Fibroblast of skin of left biceps (primary cell): ENCODE measurements around the gene CFTR.
"Not testable (repeated sequence)": the region's sequence is repeated elsewhere in the genome, so short reads cannot be mapped to it uniquely, and the experiment has no call there.

Experiments used
- DNase-seq, 2 experiments: peaks; one replicate each; pipeline ENCODE4 v3.0.0-alpha.2; 2013; ENCODE audit warnings: low read depth in 2 of 2

The CFTR gene

DNA sequence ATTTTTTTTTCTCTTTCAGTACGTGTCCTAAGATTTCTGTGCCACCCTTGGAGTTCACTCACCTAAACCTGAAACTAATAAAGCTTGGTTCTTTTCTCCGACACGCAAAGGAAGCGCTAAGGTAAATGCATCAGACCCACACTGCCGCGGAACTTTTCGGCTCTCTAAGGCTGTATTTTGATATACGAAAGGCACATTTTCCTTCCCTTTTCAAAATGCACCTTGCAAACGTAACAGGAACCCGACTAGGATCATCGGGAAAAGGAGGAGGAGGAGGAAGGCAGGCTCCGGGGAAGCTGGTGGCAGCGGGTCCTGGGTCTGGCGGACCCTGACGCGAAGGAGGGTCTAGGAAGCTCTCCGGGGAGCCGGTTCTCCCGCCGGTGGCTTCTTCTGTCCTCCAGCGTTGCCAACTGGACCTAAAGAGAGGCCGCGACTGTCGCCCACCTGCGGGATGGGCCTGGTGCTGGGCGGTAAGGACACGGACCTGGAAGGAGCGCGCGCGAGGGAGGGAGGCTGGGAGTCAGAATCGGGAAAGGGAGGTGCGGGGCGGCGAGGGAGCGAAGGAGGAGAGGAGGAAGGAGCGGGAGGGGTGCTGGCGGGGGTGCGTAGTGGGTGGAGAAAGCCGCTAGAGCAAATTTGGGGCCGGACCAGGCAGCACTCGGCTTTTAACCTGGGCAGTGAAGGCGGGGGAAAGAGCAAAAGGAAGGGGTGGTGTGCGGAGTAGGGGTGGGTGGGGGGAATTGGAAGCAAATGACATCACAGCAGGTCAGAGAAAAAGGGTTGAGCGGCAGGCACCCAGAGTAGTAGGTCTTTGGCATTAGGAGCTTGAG, at the start of gene CFTR:
CFTR (plus strand) TSS at position 801 of the 830 bp plus-strand sequence. CDS start 70 bp downstream, outside the sequence.
- DNase-seq, result no peak

DNA sequence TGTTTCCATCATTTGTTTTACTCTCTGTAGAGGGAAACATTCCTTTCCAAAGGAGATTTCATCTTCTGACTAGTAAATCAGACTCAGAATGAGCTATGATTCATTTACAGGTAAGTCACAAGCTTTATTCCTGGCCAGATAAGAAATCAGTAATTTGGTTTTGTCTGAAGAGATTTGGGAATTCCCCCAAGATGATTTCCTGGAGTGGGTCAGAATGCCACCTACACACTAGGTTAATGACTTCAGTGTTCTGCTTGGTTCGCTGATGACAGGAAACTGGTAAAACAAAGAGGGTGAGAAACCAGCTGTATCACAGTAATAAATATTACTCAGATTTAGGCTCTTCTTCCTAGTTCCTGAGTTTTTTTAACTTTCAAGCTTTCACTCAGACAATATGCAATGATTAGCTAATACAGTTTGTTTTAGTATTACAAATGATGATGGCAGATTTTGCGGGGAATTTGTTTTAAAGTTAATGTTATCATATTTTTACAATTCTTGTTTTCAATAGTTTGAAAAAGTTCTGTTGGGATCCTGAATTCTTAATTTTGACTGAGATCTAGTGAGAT, 44.3 kb upstream of the CFTR start:
- no peak for DNase-seq

DNA sequence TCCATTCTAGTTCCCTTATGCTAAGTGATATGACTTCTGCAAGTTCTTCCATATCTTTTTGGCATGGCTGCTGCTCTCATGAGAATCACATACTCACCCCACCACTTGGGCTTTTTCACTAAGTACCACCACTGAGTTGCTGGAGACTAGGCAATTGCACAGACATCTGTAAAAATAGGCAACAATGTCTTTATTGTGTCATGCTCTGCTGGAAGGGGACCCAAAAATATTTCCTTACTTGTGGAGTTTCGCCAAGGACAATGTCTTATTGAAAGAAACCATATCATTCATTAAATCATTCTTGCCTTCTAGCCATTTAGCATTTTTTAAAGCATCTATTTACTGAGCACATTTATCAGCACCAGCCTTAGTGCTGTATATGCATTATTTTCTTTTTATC, 35.2 kb upstream of the CFTR start:
- no peak for DNase-seq

DNA sequence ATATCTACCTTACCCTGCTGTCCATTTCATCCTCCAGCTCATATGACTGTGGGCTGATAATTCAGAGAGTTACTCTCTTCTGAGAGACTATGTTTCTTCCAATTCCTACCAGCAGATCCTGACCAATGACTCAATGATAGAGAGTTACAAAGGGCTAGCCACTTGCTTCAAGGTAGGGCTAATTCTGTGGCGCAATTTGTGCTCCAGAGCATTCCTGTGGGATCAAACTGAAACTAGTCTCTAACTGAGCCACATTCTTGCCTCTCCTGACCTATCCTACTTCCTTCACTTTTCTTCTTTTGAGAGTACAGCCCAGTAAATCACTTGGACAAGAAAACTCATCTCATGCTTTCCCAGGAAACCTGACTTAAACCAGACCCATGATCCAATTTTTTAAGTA, 34.6 kb upstream of the CFTR start:
- no peak for DNase-seq

DNA sequence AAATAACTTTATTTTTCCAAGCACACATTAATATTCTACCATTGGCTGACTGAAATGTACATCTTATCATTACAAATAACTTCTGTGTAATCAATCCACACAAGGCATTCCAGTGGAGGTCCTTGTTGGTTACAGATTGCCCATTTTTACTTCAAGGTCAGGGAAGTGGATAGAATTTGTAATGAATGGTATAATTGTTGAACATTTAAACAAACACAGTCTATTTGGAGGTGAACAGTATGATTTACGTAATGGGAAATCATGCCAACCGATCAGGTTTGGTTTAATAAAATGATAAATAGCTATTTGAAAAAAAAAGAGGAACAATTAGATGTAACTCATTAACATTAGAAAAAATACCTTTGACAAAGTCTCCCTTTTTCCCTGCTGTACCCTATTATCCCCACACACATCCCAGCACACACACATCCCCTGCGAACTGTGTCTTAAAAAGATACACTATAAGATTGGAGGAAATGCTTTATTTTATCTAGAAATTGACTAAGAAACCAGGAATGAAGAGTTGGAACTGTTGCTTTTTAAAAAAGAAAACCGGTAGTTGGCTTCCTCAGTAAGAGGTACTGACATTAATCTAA, 33.5 kb upstream of the CFTR start:
- DNase-seq, result no peak

DNA sequence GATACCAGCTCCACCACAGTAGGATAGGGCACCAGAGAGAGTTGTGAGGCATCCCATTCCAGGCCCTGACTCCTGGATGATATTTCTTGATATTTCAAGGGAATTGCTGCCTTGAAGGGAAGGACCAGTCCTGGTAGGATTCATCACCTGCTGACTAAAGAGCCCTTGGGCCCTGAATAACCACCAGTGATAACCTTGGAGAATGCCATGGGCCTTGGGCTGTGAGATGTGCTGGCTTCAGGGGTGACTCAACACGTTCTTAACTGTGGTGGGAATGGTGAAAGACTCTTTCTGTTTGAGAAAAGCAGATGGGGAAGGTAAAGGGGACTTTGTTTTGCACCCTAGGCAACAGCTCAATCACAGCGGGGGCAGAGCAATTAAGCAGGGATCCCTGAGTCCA, 31.2 kb upstream of the CFTR start:
- no peak for DNase-seq

DNA sequence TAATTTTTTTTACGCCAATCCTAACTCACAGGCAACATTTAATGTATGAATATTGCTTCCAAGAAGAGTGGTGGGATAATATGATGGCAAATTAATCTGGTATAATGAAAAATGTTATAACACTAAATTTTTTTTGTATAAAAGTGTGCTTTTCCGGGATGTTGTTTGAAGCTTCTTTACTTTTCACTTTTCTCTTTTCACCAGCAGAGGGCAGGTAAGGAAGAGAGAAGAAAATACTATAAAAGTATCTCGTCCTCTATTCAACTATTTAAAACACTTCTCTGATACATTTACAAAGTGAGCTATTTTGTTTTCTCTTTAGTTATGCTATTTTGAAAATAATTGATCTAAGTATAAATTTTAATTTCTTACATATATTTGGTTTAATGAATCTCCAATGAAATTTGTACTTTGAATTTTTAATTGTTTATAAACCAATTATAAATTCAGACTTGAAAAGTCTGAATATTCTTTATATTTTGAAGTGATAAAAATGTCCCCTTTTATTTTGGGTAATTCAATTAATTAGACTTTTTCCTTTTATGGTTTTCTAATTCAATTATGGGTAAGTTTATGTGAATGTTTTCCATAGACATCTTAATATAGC, 20.7 kb upstream of the CFTR start:
- DNase-seq, result peak; percentile 1 to 6

DNA sequence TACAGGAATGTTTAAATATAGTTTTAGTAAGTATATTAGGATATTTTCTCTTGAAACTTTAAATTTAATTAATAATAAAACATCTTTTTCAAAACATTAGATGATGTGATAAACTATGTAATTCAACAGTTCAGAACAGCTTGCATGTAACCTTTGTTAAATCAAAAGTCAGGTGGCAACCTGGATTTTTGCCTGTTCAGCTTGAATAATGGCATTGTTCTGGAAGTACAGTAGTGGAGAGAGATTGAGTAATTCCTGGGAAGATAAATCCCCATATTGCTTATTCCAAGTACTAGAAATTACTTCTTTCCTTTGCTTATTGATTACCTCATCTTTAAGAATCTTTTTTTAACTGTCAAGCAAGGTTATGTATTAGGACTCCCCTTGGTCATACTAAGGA, 20.1 kb upstream of the CFTR start:
- no peak for DNase-seq

DNA sequence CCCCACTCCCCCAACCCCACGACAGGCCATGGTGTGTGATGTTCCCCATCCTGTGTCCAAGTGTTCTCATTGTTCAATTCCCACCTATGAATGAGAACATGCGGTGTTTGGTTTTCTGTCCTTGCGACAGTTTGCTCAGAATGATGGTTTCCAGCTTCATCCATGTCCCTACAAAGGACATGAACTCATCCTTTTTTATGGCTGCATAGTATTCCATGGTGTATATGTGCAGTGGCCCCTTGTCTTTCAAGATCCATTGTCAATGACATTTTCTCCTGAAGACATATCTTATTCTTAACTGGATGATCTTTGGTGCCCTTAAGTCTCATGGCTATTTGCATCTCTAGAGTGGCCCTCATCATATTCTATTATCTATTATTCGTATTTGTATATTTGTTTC, 19.0 kb upstream of the CFTR start:
- DNase-seq, result not testable (repeated sequence)

DNA sequence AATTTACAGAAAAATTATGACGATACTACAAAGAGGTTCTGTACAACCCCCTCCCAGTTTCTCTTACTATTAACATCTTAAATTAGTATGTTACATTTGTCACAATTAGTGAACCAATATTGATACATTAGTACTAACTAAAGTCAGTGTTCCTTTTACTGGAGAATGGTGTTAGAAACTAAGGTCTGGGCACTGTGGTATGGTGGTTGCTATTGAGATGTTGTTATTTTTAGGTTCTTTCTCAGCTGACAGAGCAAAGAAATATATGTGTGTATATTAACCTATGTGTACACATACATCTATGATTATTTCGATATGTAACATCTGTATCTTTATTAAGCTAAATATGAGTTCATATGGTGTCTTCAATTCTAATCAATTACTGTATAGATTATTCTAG, 11.7 kb upstream of the CFTR start:
- DNase-seq, result no peak

DNA sequence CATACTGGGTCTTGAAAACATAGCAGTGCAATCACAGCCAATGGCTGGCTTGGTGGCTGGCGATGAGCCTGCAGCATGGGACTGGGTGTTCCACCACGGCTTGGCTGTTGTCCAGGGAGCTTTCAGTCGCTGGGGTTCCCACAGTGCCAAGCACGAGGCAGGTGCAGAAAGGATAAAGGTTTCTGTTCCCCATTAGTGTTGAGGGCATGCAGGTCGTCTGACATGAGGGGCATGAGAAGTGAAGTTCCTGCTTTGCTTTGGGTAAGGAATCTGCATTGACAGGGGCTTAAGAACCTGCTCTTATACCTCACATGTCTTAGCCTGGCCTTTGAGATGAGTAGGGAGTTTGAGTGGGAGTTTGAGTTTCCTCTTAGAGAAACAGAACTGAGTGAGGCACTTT, 9.0 kb upstream of the CFTR start:
- DNase-seq, result no peak

DNA sequence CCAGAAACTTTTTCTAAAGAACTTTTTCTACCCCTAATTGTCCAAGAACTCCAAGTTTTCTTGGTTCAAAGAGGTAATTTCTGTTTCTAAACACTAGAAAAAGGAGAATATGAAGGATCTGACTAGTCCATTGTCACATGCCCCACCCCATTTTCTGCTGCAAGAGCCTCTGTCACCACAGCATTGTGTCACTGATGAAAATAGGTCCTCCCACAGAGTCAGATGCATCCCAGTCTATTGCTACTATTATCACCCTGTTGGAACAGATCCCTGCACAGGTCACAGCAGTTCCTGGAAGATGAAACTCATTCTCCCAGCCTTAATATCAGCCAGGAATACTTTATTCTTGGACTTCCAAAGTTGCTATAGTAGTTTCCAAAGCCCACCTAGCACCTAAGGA, 7.5 kb upstream of the CFTR start:
- DNase-seq, result no peak

DNA sequence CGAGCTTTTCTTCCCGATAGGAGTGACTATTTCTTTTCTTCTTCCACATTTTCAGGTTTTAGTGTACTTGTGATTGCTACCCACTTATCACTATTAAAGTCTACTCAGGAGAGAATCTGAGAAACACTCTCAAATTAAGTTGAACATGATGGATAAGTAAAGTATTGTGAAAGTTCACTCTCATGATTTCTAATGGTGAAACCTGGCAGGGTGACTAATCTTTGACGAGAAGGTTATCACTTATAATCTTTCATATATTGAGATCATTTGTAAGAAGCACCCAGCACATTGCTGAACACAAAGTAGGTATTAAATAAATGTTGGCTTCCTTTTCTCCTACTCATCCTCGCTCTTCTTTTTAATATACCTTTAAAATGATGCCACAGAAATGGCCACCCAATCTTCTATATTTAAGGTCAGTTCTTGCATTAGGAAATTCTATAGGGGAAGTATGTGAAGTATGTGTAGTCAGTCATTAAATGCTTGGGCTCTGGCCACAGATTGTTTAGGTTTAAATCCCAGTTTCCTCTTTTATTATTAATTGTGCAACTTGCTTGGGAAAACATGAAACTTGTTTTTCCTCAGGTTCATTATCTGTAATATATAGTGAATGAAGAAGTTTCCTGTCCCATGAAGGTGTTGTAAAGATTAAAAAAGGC, 3.1 kb upstream of the CFTR start:
- DNase-seq, result no peak

DNA sequence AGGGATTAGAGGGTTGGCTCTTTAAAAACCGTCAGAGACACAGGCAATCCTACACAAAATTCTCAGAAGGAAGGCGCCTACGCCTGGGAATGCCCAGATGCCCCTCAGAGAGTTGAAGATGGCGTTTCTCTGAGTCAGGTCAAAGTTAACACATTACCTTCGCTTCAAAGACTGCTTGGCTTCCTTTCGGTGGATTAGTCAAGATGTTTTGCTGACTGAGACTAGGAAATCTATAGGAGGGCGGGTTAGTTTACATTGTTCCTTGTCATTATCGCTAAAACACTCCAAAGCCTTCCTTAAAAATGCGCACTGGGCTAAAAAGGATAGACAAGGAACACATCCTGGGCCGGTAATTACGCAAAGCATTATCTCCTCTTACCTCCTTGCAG, 995 bp upstream of the CFTR start:
- no peak for DNase-seq

DNA sequence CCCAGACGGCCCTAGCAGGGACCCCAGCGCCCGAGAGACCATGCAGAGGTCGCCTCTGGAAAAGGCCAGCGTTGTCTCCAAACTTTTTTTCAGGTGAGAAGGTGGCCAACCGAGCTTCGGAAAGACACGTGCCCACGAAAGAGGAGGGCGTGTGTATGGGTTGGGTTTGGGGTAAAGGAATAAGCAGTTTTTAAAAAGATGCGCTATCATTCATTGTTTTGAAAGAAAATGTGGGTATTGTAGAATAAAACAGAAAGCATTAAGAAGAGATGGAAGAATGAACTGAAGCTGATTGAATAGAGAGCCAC, 184 bp downstream of the CFTR start:
- no peak for DNase-seq

DNA sequence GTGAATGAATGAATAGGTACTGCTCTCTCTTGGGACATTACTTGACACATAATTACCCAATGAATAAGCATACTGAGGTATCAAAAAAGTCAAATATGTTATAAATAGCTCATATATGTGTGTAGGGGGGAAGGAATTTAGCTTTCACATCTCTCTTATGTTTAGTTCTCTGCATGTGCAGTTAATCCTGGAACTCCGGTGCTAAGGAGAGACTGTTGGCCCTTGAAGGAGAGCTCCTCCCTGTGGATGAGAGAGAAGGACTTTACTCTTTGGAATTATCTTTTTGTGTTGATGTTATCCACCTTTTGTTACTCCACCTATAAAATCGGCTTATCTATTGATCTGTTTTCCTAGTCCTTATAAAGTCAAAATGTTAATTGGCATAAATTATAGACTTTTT, 1.2 kb downstream of the CFTR start:
- no peak for DNase-seq

DNA sequence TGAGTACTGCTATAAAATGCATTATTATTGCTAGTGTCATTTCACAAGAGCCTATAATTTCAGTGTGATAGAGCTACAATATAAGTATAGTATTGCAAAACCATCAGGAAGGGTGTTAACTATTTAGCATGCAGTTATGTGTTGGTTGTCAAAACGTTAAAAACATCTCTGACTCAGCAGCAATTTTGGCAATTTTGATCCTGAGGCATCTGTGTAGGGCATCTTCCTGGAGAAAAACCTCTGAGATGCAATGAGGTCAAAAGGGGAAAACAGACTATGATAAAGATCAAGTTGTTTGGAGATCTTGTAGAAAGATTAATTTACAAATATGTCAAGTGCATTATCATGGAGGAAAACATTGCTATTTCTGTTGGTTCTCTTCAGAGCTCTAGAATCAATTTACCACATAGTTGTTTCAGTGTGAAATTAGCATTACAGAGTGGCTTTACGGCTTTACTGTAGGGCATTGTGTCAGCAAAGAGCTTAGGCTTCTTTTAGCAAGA, 5.3 kb downstream of the CFTR start:
- no peak for DNase-seq

DNA sequence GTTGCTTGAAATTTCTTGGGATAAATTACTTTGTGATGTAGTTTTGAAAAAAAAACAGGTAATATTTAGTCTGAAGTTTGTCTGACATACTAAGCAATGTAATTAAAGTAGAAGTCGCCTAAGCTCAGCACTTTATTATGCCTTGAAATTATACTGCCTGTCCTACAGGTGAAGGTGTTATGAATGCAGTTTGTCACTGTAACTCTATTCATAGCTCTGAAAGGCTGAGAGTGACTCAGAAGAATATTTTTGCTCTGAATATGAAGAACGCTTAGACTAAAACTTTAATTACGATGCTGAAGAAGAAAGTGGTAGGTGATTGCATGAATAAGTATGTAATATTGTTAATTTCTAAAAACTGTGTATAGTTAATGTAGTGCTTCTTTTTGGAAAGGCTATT, 9.2 kb downstream of the CFTR start:
- no peak for DNase-seq

DNA sequence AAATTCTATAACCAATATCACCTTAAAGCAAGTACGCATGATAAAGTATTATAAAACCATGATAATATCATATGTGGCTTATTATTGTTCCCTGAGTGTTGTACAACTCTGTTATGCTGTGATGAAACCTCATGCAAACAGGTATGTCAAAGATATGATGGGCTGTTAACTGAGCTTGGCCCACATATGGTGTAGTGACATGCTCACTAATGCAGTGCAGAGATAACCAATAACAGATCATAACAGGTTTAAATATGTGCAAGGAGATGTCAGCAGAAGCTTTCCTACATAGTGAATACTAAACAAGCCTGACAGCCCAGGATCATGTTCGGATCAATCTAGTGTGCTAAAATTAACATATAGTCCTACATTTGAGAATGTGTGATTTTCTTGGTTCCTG, 9.6 kb downstream of the CFTR start:
- DNase-seq, result no peak

DNA sequence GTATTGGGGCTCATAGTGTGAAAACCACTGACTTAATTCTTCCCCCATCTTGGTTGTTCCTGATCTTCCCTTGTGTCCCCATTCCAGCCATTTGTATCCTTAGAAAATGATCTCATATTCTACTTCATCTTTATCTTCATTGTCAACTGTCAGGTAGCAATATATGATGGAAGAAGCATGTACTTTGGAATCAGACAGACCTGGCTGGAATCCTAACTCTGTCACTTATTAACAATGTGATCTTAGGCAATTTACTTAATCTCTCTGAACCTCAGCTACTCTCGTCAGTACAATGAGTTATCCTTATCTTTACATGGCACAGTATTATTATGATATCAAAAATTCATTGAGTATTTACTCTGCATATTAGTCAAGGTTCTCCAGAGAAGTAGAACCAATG, 10.1 kb downstream of the CFTR start:
- no peak for DNase-seq

DNA sequence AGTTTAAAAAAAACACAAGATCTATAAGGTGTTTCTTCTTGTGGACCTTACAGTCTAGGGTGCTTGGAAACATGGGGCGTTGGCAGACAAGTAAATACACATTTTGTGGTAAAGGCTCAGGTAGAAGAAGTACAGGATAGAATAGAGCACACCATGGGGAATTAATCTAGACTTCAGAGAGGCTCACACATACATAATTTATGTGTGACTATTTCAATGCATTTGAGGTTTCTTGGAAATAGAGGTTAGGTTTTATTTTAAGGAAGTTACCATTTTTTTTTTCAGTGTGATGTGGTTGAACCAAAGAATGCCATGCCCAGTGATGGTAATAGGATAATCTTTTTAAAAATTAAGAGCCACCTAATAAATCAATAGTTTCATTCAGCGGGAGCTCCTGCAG, 12.8 kb downstream of the CFTR start:
- no peak for DNase-seq

DNA sequence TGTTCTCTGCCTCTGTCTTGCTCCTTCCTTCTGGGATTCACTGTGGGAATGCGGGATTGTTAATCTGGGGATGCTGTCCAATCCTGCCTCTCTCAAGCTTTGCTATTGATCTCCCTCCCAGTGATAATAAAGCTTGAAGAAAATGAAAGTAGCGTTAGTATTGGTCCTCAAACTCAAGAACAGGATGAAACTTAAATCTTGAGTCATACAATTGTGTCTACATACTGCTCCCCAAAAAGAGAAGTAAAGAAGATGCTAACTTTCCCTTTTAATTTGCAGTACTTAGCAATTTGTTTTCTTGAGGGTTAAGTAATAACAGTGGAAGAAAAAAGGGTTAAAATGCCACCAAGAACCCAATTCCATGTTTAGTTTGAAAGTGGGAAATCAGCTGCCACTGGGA, 13.6 kb downstream of the CFTR start:
- no peak for DNase-seq
